HL-60 (cell line): ENCODE results near the gene KCNJ12.
"Not testable (repeated sequence)": the region's sequence is repeated elsewhere in the genome, so short reads cannot be mapped to it uniquely, and the experiment has no call there.

Source experiments
- GABPA ChIP-seq: IDR thresholded peaks from 2 replicates; pipeline ENCODE4 v1.6.1; 2012; ENCODE audit warnings: low read depth
- POLR2AphosphoS5 ChIP-seq: IDR thresholded peaks from 2 replicates; pipeline ENCODE4 v1.6.1; 2012; ENCODE audit warnings: low read depth
- TF ChIP-seq, protein P1 (sequence below): IDR thresholded peaks from one replicate; pipeline ENCODE4 v1.5.1; 2011; ENCODE audit warnings: low read length, control low read depth, inconsistent platforms; ENCODE audit not compliant: insufficient read depth
- TF ChIP-seq, protein P2 (sequence below): IDR thresholded peaks from 2 replicates; pipeline ENCODE4 v1.6.1; 2012; ENCODE audit warnings: low read depth; ENCODE audit not compliant: insufficient replicate concordance

DNA sequence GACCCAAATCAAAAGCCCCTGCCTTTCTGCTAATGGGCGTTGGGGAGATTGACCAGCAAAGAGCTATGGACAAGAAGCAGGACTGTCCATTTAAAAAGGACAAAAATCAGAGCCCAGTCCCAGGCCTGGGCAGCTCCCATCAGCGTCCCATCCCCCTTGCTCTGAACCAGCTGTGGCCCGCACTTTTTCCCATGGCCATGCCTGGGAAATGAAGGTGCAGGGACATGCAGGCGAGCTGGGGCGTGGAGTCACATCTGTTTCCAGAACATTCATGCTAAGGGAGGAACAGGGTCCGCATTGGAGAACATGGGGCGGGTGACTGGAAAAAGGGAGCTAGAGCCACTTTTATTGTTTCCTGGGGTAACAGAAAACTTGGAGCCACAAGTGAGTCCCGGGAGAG, 50.7 kb downstream of the KCNJ12 start:
- TF ChIP-seq, protein P1, sequence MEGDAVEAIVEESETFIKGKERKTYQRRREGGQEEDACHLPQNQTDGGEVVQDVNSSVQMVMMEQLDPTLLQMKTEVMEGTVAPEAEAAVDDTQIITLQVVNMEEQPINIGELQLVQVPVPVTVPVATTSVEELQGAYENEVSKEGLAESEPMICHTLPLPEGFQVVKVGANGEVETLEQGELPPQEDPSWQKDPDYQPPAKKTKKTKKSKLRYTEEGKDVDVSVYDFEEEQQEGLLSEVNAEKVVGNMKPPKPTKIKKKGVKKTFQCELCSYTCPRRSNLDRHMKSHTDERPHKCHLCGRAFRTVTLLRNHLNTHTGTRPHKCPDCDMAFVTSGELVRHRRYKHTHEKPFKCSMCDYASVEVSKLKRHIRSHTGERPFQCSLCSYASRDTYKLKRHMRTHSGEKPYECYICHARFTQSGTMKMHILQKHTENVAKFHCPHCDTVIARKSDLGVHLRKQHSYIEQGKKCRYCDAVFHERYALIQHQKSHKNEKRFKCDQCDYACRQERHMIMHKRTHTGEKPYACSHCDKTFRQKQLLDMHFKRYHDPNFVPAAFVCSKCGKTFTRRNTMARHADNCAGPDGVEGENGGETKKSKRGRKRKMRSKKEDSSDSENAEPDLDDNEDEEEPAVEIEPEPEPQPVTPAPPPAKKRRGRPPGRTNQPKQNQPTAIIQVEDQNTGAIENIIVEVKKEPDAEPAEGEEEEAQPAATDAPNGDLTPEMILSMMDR = not testable (repeated sequence)
- TF ChIP-seq, protein P2, sequence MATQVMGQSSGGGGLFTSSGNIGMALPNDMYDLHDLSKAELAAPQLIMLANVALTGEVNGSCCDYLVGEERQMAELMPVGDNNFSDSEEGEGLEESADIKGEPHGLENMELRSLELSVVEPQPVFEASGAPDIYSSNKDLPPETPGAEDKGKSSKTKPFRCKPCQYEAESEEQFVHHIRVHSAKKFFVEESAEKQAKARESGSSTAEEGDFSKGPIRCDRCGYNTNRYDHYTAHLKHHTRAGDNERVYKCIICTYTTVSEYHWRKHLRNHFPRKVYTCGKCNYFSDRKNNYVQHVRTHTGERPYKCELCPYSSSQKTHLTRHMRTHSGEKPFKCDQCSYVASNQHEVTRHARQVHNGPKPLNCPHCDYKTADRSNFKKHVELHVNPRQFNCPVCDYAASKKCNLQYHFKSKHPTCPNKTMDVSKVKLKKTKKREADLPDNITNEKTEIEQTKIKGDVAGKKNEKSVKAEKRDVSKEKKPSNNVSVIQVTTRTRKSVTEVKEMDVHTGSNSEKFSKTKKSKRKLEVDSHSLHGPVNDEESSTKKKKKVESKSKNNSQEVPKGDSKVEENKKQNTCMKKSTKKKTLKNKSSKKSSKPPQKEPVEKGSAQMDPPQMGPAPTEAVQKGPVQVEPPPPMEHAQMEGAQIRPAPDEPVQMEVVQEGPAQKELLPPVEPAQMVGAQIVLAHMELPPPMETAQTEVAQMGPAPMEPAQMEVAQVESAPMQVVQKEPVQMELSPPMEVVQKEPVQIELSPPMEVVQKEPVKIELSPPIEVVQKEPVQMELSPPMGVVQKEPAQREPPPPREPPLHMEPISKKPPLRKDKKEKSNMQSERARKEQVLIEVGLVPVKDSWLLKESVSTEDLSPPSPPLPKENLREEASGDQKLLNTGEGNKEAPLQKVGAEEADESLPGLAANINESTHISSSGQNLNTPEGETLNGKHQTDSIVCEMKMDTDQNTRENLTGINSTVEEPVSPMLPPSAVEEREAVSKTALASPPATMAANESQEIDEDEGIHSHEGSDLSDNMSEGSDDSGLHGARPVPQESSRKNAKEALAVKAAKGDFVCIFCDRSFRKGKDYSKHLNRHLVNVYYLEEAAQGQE = not testable (repeated sequence)
- not testable (repeated sequence) for TF ChIP-seq POLR2AphosphoS5, GABPA
